ENCODE results near the gene PEX14.

- no peak for TF ChIP-seq POLR2A (IDR thresholded peaks at IDR 0.05; ENCODE audit: low read length)
- TF ChIP-seq GATA1 (IDR thresholded peaks at IDR 0.05; ENCODE audit: low read depth, low read length) = no peak
These were observed 111.4 kb downstream of the PEX14 start for GRCh38 chr1:10586125-10586524.

Measured in erythroblast (primary cell).